Measurements from ENCODE around the gene RALGPS1. TPM values are rescaled to one million over a fixed set of nuclear protein-coding genes. Genes with fewer than 3 reads are reported as not detected.

The RALGPS1 gene
- total and polyA plus RNA-seq, 2 of the 13 experiments (the other 11 are each of a cell fraction or from before 2014, with no cell fraction given) = 3.7 to 6.5 TPM

- Histone ChIP-seq H3K4me1 (ENCODE audit: insufficient read depth, low read length) (peaks cover 25% of the 10 kb centered on the region), H3K27ac (ENCODE audit: extremely low read length, insufficient read depth, low read length) (no peak overlapping the region), H2AFZ (ENCODE audit: low read length) (no peak overlapping the region), H3K36me3 (replicated peaks in 1 of 2; ENCODE audit: control insufficient read depth in 1 of 2, insufficient read depth in 2 of 2, low read length in 2 of 2) (no peaks in the 10 kb centered on the region), H3K4me2 (ENCODE audit: low read depth, low read length) (no peak overlapping the region), H3K9me3 (ENCODE audit: low read length) (no peaks in the 10 kb centered on the region), H3K4me3 (replicated peaks in 1 of 3; ENCODE audit: insufficient read depth in 1 of 3, low read depth in 2 of 3, low read length in 3 of 3) (no peak overlapping the region), H3K79me2 (ENCODE audit: insufficient read depth, low read length) (no peaks in the 10 kb centered on the region), H3K27me3 (ENCODE audit: control insufficient read depth in 1 of 2, insufficient read depth in 2 of 2, low read length in 2 of 2) (no peaks in the 10 kb centered on the region), H4K20me1 (ENCODE audit: insufficient read depth, low read length) (no peaks in the 10 kb centered on the region), H3K9ac (ENCODE audit: insufficient read depth, low read depth, low read length) (no peak overlapping the region)
- in situ Hi-C loops (cut with HindIII; ENCODE audit: extremely low pct_ligation_motif_present, low pct_unique_long_range_greater_than_20kb) = no loop called here
- ChIA-PET CTCF (ENCODE audit: low intra/inter-chr PET ratio, low total read pairs) (no interaction called here), POLR2A (no interaction called here)
- FAIRE-seq = no peak
- intact Hi-C loops (cut with micrococcal nuclease; ENCODE audit: unreplicated experiment) = no loop called here
- no TSS peak for BruUV-seq (replicated peaks)
- no peak for DNase-seq (ENCODE audit: low spot score)
- TF ChIP-seq SALL1 (CRISPR knock-in tag; IDR thresholded peaks at IDR 0.05) (no peak), CHD2 (IDR thresholded peaks at IDR 0.05; ENCODE audit: low read depth, low read length) (no peak), TCF7 (IDR thresholded peaks at IDR 0.05; ENCODE audit: low read depth) (peak; percentile 43; the same call in 1 of the 2 replicates), MAFK (conservative IDR thresholded peaks at IDR 0.05 in 1 of 2, IDR thresholded peaks at IDR 0.05 in 1 of 2; ENCODE audit: low read length in 2 of 2) (peak; percentile 47 to 65; a peak in 3 of 4 replicates), MAFF (IDR thresholded peaks at IDR 0.05; ENCODE audit: low read depth, low read length) (peak; percentile 55), ZFP41 (CRISPR knock-in tag; IDR thresholded peaks at IDR 0.05; ENCODE audit: borderline replicate concordance) (no peak)
- ATAC-seq = no peak
- WGBS (ENCODE audit: low lambda C conversion rate) = 53% methylated on average over 2 of the region's 2 CpGs
Measured at GRCh38 chr9:127075624-127076372, 161.2 kb downstream of the RALGPS1 start.

- Histone ChIP-seq H3K9ac (ENCODE audit: insufficient read depth, low read depth, low read length) (no peak overlapping the region), H3K79me2 (ENCODE audit: insufficient read depth, low read length) (no peaks in the 10 kb centered on the region), H3K4me2 (ENCODE audit: low read depth, low read length) (no peak overlapping the region), H4K20me1 (ENCODE audit: insufficient read depth, low read length) (no peaks in the 10 kb centered on the region), H3K9me3 (ENCODE audit: low read length) (no peaks in the 10 kb centered on the region), H3K4me1 (ENCODE audit: insufficient read depth, low read length) (peaks cover 25% of the 10 kb centered on the region), H3K36me3 (replicated peaks in 1 of 2; ENCODE audit: control insufficient read depth in 1 of 2, insufficient read depth in 2 of 2, low read length in 2 of 2) (no peaks in the 10 kb centered on the region), H3K27ac (ENCODE audit: extremely low read length, insufficient read depth, low read length) (no peak overlapping the region), H3K4me3 (replicated peaks in 1 of 3; ENCODE audit: insufficient read depth in 1 of 3, low read depth in 2 of 3, low read length in 3 of 3) (no peak overlapping the region), H3K27me3 (ENCODE audit: control insufficient read depth in 1 of 2, insufficient read depth in 2 of 2, low read length in 2 of 2) (no peaks in the 10 kb centered on the region), H2AFZ (ENCODE audit: low read length) (no peak overlapping the region)
- intact Hi-C loops (cut with micrococcal nuclease; ENCODE audit: unreplicated experiment) = no loop called here
- ChIA-PET POLR2A (no interaction called here), CTCF (ENCODE audit: low intra/inter-chr PET ratio, low total read pairs) (no interaction called here)
- ATAC-seq (no peak), DNase-seq (ENCODE audit: low spot score) (no peak), FAIRE-seq (no peak)
- 86% methylated on average over 5 of the region's 5 CpGs for WGBS (ENCODE audit: low lambda C conversion rate)
- in situ Hi-C loops (cut with HindIII; ENCODE audit: extremely low pct_ligation_motif_present, low pct_unique_long_range_greater_than_20kb) = no loop called here
- BruUV-seq (replicated peaks) = no TSS peak
- TF ChIP-seq ZNF841 (CRISPR knock-in tag; IDR thresholded peaks at IDR 0.05; ENCODE audit: borderline replicate concordance) = no peak
- no peak for TF ChIP-seq FLYWCH1 (CRISPR knock-in tag; IDR thresholded peaks at IDR 0.05)
- no peak for TF ChIP-seq KDM5B (CRISPR knock-in tag; IDR thresholded peaks at IDR 0.05; ENCODE audit: borderline replicate concordance)
- no peak for TF ChIP-seq ZNF589 (CRISPR knock-in tag; conservative IDR thresholded peaks at IDR 0.05)
- no peak for TF ChIP-seq PBX2 (CRISPR knock-in tag; IDR thresholded peaks at IDR 0.05)
Measured at GRCh38 chr9:127076860-127077643, 162.5 kb downstream of the RALGPS1 start.

All from HepG2 (cell line).